HG02973 (cell line): Measurements from ENCODE around the gene NBAS.
"Not testable (repeated sequence)": the region's sequence is repeated elsewhere in the genome, so short reads cannot be mapped to it uniquely, and the experiment has no call there.

Source experiments
- ATAC-seq: cut with Tn5 transposase; IDR thresholded peaks from one replicate; pipeline ENCODE4 v1.9.1; 2021; ENCODE audit warnings: moderate library complexity; ENCODE audit not compliant: unreplicated experiment

Gene NBAS

GRCh38 chr2:15533860-15534480 is 27.2 kb downstream of the NBAS start:
- ATAC-seq: no peak

DNA sequence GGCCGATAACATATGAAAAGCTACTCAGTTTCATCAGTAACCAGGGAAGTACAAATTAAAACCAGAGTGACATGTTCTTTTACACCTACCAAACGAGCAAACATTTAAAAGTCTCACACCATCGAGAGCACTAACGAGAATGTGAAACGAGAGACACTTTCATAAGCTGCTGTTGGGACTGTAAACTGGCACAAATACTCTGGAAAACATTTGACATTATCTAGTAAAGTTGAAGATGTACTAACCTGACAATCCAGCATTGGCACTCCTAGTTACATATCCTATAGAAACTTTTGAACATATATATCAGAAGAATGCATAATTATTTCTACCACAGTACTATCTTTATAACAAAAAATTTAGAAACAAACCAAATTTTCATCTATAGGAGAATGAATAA is 28.1 kb downstream of the NBAS start:
- ATAC-seq: no peak

GRCh38 chr2:15531095-15531854 is 29.9 kb downstream of the NBAS start:
- no peak for ATAC-seq

DNA sequence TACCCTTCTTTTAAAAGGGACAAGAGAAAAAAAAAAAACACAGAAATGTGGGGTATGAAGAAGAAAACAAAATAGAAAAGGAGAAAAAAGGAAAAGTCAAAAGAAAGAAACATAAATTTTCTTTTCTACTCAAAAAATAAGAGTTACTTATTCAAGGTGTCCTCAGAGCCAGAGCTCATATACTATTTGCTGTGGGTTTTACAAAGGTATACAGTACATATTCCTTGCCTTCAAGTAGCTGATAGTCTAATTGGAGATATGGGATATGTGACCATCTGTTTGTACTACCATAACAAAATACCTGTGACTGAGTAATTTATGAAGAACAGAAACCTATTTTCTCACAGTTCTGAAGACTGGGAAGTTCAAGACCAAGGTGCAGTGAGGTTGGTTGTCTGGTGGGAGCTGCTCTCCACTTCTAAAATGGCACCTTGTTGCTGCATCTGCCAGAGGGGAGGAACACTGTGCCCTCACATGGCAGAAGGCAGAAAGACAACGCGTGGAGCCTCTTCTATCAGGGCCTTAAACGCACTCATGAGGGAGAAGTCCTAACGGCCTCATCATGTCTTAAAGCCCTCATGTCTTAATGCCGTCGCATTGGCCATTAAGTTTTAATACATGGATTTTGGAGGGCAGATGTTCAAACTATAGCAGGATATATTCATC is 33.9 kb downstream of the NBAS start:
- no peak for ATAC-seq

GRCh38 chr2:15521641-15522181 is 39.4 kb downstream of the NBAS start:
- no peak for ATAC-seq

GRCh38 chr2:15520346-15520745 is 40.8 kb downstream of the NBAS start:
- no peak for ATAC-seq

DNA sequence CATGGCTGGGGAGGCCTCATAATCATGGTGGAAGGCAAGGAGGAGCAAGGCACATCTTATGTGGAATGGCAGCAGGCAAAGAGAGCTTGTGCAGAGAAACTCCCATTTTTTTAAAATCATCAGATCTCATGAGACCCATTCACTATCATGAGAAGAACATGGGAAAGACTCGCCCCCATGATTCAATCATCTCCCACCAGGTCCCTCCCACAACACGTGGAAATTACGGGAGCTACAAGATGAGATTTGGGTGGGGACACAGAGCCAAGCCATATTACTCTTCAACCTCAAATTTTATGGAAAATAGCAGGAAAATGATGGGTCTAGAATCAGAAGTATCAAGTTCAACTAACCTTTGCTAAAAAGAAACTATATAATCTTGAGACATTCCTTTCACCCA is 42.4 kb downstream of the NBAS start:
- not testable (repeated sequence) for ATAC-seq

GRCh38 chr2:15517793-15518192 is 43.3 kb downstream of the NBAS start:
- no peak for ATAC-seq

GRCh38 chr2:15511686-15512085 is 49.4 kb downstream of the NBAS start:
- no peak for ATAC-seq

GRCh38 chr2:15510552-15510951 is 50.6 kb downstream of the NBAS start:
- ATAC-seq: no peak

DNA sequence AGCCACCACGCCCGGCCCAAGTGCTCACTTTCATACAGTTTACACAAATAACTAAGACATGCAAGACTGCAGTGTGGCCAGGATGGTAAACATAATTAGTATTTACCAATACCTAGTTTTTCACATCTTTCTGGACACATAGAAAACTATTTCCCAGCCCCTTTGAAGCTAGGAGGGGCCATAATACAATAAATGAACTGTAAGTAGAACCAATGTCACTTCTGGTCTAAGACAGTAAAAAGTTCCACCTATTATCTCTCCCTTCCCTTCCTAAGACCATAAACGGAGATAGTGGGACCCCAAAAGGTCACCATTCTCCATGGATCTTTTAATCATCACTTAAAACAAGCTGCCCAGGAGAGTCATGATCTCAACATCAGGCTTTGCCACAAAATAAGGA is 51.0 kb downstream of the NBAS start:
- ATAC-seq: no peak

- ATAC-seq: no peak
Observed at GRCh38 chr2:15507697-15508096, 53.4 kb downstream of the NBAS start.

DNA sequence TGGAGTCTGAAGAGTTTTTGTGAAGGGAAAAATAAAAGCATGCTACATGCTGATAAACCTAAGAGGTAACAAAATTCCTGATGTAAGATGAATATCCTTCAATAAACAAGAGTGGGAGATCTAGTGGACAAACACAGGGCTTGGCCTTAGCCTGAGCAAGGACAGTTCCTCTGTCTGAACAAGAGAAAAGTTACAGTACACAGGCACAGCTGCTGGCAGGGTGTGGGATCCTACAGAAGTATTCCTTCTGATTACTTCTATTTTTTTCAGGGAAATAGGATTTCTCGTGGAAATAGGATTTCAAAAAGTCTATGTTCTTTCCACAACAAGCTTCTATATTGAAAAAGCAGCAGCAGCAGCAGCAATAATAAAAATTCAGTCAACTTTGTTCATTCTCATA is 54.1 kb downstream of the NBAS start:
- no peak for ATAC-seq

- ATAC-seq: no peak
Observed at GRCh38 chr2:15506229-15506819, 54.8 kb downstream of the NBAS start.

DNA sequence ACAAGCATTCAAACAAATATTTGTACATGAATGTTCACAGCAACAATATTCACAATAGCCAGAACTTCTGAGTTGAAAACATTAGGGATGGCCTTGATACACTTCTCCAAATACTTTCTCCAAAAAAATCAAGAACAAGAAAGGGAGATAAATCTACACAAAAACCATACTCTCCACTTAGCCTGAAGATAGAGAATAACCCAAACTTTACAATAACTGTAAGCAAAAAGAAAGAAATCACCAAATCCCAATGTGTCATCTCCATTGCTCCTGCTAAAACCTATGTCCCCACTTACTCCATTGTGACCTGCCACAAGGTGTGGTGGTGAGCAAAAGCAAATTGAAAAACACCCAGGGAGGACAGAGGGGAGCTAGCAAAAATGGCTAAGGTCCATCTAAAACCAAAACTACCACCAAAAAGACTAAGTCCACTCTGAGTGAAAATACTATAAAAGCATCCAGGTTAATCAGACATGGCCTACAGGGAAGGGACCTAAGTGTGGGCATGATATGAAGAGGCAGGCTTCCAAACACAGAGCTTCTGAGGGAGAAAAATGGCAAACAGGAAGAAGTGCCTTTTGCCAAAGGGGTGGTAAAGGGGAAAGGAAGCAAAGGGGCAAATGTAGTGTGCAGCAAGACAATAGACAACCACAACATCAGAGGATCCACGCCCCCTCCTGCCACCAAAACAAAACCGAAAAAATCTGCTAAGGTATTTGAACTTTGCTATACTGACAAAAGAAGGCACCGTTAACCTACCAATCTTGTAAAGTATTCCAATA is 56.1 kb downstream of the NBAS start:
- ATAC-seq: no peak

GRCh38 chr2:15499251-15499650 is 61.9 kb downstream of the NBAS start:
- ATAC-seq: not testable (repeated sequence)

GRCh38 chr2:15498554-15498953 is 62.6 kb downstream of the NBAS start:
- ATAC-seq: no peak

- no peak for ATAC-seq
Observed at GRCh38 chr2:15494877-15495276, 66.3 kb downstream of the NBAS start.

GRCh38 chr2:15492773-15493325 is 68.3 kb downstream of the NBAS start:
- no peak for ATAC-seq

GRCh38 chr2:15486770-15487169 is 74.4 kb downstream of the NBAS start:
- no peak for ATAC-seq
